ENCODE results near the gene TENM4.

GRCh38 chr11:79422866-79423265, 18.0 kb downstream of the TENM4 start:
- TF ChIP-seq CEBPB (IDR thresholded peaks at IDR 0.05; ENCODE audit: low read depth, low read length) (no peak), EZH2 (IDR thresholded peaks at IDR 0.05; ENCODE audit: low read depth, low read length, severe bottlenecking) (no peak)
